GM18502 (cell line): ENCODE data around the gene GNG12.

Source experiments
- ATAC-seq: cut with Tn5 transposase; IDR thresholded peaks from one replicate; pipeline ENCODE4 v1.9.1; 2021; ENCODE audit warnings: mild to moderate bottlenecking; ENCODE audit not compliant: unreplicated experiment, poor library complexity

The GNG12 gene

GRCh38 chr1:67687649-67688048 is 145.6 kb downstream of the GNG12 start:
- ATAC-seq = no peak

- no peak for ATAC-seq
These were observed 146.1 kb downstream of the GNG12 start for GRCh38 chr1:67687198-67687545.

GRCh38 chr1:67686267-67687197 is 146.7 kb downstream of the GNG12 start:
- peak; percentile 28 for ATAC-seq

GRCh38 chr1:67685558-67686266 is 147.6 kb downstream of the GNG12 start:
- peak; percentile 12 for ATAC-seq

GRCh38 chr1:67685067-67685557 is 148.2 kb downstream of the GNG12 start, which contains the start of gene GADD45A:
GADD45A (plus strand) TSS chr1:67685201; CDS start chr1:67685495, 294 bp downstream.
- peak; percentile 85 for ATAC-seq

GRCh38 chr1:67684526-67685066 is 148.7 kb downstream of the GNG12 start:
- no peak for ATAC-seq

GRCh38 chr1:67683766-67684525 is 149.3 kb downstream of the GNG12 start:
- ATAC-seq = no peak

GRCh38 chr1:67683316-67683715 is 150.0 kb downstream of the GNG12 start:
- no peak for ATAC-seq

- no peak for ATAC-seq
These were observed 150.5 kb downstream of the GNG12 start for GRCh38 chr1:67682659-67683197.

GRCh38 chr1:67680486-67680885 is 152.8 kb downstream of the GNG12 start:
- no peak for ATAC-seq

- no peak for ATAC-seq
These were observed 153.6 kb downstream of the GNG12 start for GRCh38 chr1:67679691-67680090.

- ATAC-seq = no peak
These were observed 155.3 kb downstream of the GNG12 start for GRCh38 chr1:67677930-67678329.

- no peak for ATAC-seq
These were observed 155.9 kb downstream of the GNG12 start for GRCh38 chr1:67677408-67677807.

- no peak for ATAC-seq
These were observed 156.3 kb downstream of the GNG12 start for GRCh38 chr1:67676946-67677345.

- peak; percentile 9 for ATAC-seq
These were observed 157.0 kb downstream of the GNG12 start for GRCh38 chr1:67676287-67676686.

GRCh38 chr1:67675800-67676199 is 157.5 kb downstream of the GNG12 start:
- peak; percentile 83 for ATAC-seq

- peak; percentile 49 for ATAC-seq
These were observed 158.8 kb downstream of the GNG12 start for GRCh38 chr1:67674260-67675011.

- ATAC-seq = no peak
These were observed 159.6 kb downstream of the GNG12 start for GRCh38 chr1:67673468-67674201.
